Measurements from ENCODE around the gene FBXO34. TPM values are rescaled to one million over a fixed set of nuclear protein-coding genes. Genes with fewer than 3 reads are reported as not detected.

The FBXO34 gene
- total RNA-seq, 2 experiments from 2014 or later, result 15.1 to 15.9 TPM

GRCh38 chr14:55387121-55387520, 115.9 kb downstream of the FBXO34 start:
- Mint-ChIP-seq H3K27ac (peak overlapping the region; percentile 65), H3K27me3 (no peaks in the 10 kb centered on the region), H3K4me1 (peaks cover 27% of the 10 kb centered on the region), H3K36me3 (peaks cover 42% of the 10 kb centered on the region), H3K4me3 (no peak overlapping the region), H3K9me3 (peaks cover 2% of the 10 kb centered on the region)
- DNase-seq, result no peak

GRCh38 chr14:55388160-55388559, 116.9 kb downstream of the FBXO34 start:
- Mint-ChIP-seq H3K4me3 (no peak overlapping the region), H3K36me3 (peaks cover 42% of the 10 kb centered on the region), H3K9me3 (peaks cover 2% of the 10 kb centered on the region), H3K27ac (peak overlapping the region; percentile 44), H3K27me3 (no peaks in the 10 kb centered on the region), H3K4me1 (peaks cover 27% of the 10 kb centered on the region)
- DNase-seq, result no peak

GRCh38 chr14:55389330-55389729, 118.1 kb downstream of the FBXO34 start:
- H3K36me3 Mint-ChIP-seq, result peaks cover 40% of the 10 kb centered on the region
- H3K27me3 Mint-ChIP-seq, result no peaks in the 10 kb centered on the region
- no peak for DNase-seq
- H3K9me3 Mint-ChIP-seq, result peaks cover 2% of the 10 kb centered on the region
- no peak overlapping the region for H3K4me3 Mint-ChIP-seq
- H3K27ac Mint-ChIP-seq, result peak overlapping the region; percentile 28
- peaks cover 27% of the 10 kb centered on the region for H3K4me1 Mint-ChIP-seq

GRCh38 chr14:55398679-55399078, 127.5 kb downstream of the FBXO34 start:
- no peak overlapping the region for H3K4me3 Mint-ChIP-seq
- H3K4me1 Mint-ChIP-seq, result peaks cover 20% of the 10 kb centered on the region
- H3K27ac Mint-ChIP-seq, result no peak overlapping the region
- H3K36me3 Mint-ChIP-seq, result peaks cover 12% of the 10 kb centered on the region
- DNase-seq, result no peak
- no peaks in the 10 kb centered on the region for H3K9me3 Mint-ChIP-seq
- no peaks in the 10 kb centered on the region for H3K27me3 Mint-ChIP-seq

GRCh38 chr14:55399183-55399582, 128.0 kb downstream of the FBXO34 start:
- H3K4me1 Mint-ChIP-seq, result peaks cover 24% of the 10 kb centered on the region
- H3K27ac Mint-ChIP-seq, result no peak overlapping the region
- peaks cover 12% of the 10 kb centered on the region for H3K36me3 Mint-ChIP-seq
- H3K9me3 Mint-ChIP-seq, result no peaks in the 10 kb centered on the region
- H3K4me3 Mint-ChIP-seq, result no peak overlapping the region
- H3K27me3 Mint-ChIP-seq, result no peaks in the 10 kb centered on the region
- no peak for DNase-seq

GRCh38 chr14:55399852-55400251, 128.6 kb downstream of the FBXO34 start:
- Mint-ChIP-seq H3K4me1 (peaks cover 30% of the 10 kb centered on the region), H3K27me3 (no peaks in the 10 kb centered on the region), H3K27ac (no peak overlapping the region), H3K4me3 (no peak overlapping the region), H3K9me3 (no peaks in the 10 kb centered on the region), H3K36me3 (peaks cover 12% of the 10 kb centered on the region)
- DNase-seq, result no peak

- H3K36me3 Mint-ChIP-seq, result peaks cover 5% of the 10 kb centered on the region
- H3K9me3 Mint-ChIP-seq, result no peaks in the 10 kb centered on the region
- no peak overlapping the region for H3K27ac Mint-ChIP-seq
- no peak for DNase-seq
- no peaks in the 10 kb centered on the region for H3K27me3 Mint-ChIP-seq
- peaks cover 39% of the 10 kb centered on the region for H3K4me1 Mint-ChIP-seq
- H3K4me3 Mint-ChIP-seq, result no peak overlapping the region
Observed at GRCh38 chr14:55401751-55402150, 130.5 kb downstream of the FBXO34 start.

Other genes starting within 250 kb of the FBXO34 start
- gene WDHD1, start 244.3 kb upstream of the FBXO34 start, total RNA-seq, result 10 to 100 TPM; 66.0 to 69.2 TPM
- gene SOCS4, start 244.2 kb upstream of the FBXO34 start, total RNA-seq, result 10 to 100 TPM; 24.9 to 28.6 TPM
- 100 to 1,000 TPM; 118 to 122 TPM for gene MAPK1IP1L, start 219.8 kb upstream of the FBXO34 start, total RNA-seq
- gene LGALS3, start 142.2 kb upstream of the FBXO34 start, total RNA-seq, result 1 to 10 TPM; 2.8 to 3.1 TPM
- gene DLGAP5, start 79.8 kb upstream of the FBXO34 start, total RNA-seq, result 10 to 100 TPM; 68.0 to 69.2 TPM
- gene ATG14, start 140.4 kb downstream of the FBXO34 start, total RNA-seq, result 1 to 10 TPM; 5.9 to 6.0 TPM
- not detected for gene TBPL2, start 169.2 kb downstream of the FBXO34 start, total RNA-seq

Data from activated naive CD8-positive, alpha-beta T cell treated with anti-CD3 and anti-CD28 coated beads for 36 hours (primary cell).